DMS153 treated with DMSO at 0.1 percent for 48 hours (cell line): ENCODE results near the gene POC5.
"Not testable (repeated sequence)": the region's sequence is repeated elsewhere in the genome, so short reads cannot be mapped to it uniquely, and the experiment has no call there.

Experiments
- DNase-seq: peaks from one replicate; lab custom pipeline; 2025; ENCODE audit not compliant: unreplicated experiment; lab: John Stamatoyannopoulos, UW

The POC5 gene

GRCh38 chr5:75706775-75707174, 10.5 kb downstream of the POC5 start:
- DNase-seq, result no peak

GRCh38 chr5:75706016-75706415, 11.2 kb downstream of the POC5 start:
- DNase-seq, result no peak

GRCh38 chr5:75701856-75702255, 15.4 kb downstream of the POC5 start:
- no peak for DNase-seq

GRCh38 chr5:75695472-75696351, 21.5 kb downstream of the POC5 start:
- DNase-seq, result not testable (repeated sequence)

GRCh38 chr5:75694781-75695180, 22.5 kb downstream of the POC5 start:
- no peak for DNase-seq

- DNase-seq, result no peak
Observed at GRCh38 chr5:75690669-75691068, 26.6 kb downstream of the POC5 start.

GRCh38 chr5:75686480-75686879, 30.8 kb downstream of the POC5 start:
- no peak for DNase-seq

GRCh38 chr5:75685141-75685540, 32.1 kb downstream of the POC5 start:
- no peak for DNase-seq

- DNase-seq, result peak; percentile 2
Observed at GRCh38 chr5:75681125-75681830, 36.0 kb downstream of the POC5 start.

- DNase-seq, result no peak
Observed at GRCh38 chr5:75678155-75678554, 39.1 kb downstream of the POC5 start.

GRCh38 chr5:75677607-75678006, 39.6 kb downstream of the POC5 start:
- DNase-seq, result no peak

- DNase-seq, result no peak
Observed at GRCh38 chr5:75675783-75676182, 41.5 kb downstream of the POC5 start.

GRCh38 chr5:75672616-75673015, 44.6 kb downstream of the POC5 start:
- peak; percentile 0 for DNase-seq

- no peak for DNase-seq
Observed at GRCh38 chr5:75671506-75671905, 45.7 kb downstream of the POC5 start.

- no peak for DNase-seq
Observed at GRCh38 chr5:75670577-75670976, 46.7 kb downstream of the POC5 start.

GRCh38 chr5:75668977-75669689, 48.1 kb downstream of the POC5 start:
- DNase-seq, result peak; percentile 14

- no peak for DNase-seq
Observed at GRCh38 chr5:75668445-75668844, 48.8 kb downstream of the POC5 start.

- no peak for DNase-seq
Observed at GRCh38 chr5:75667586-75667985, 49.7 kb downstream of the POC5 start.

GRCh38 chr5:75666801-75667200, 50.4 kb downstream of the POC5 start:
- DNase-seq, result no peak

GRCh38 chr5:75664979-75665378, 52.3 kb downstream of the POC5 start:
- no peak for DNase-seq

- DNase-seq, result no peak
Observed at GRCh38 chr5:75663579-75664284, 53.5 kb downstream of the POC5 start.
